Measurements from ENCODE around the gene KRT9. TPM values are rescaled to one million over a fixed set of nuclear protein-coding genes. Genes with fewer than 3 reads are reported as not detected.
"Not testable (repeated sequence)": the region's sequence is repeated elsewhere in the genome, so short reads cannot be mapped to it uniquely, and the experiment has no call there.

The KRT9 gene
- total RNA-seq, 6 experiments from 2014 or later: not detected

- DNase-seq: no peak
- Histone ChIP-seq H3K27ac (no peak overlapping the region), H3K27me3 (no peaks in the 10 kb centered on the region), H3K9me3 (no peaks in the 10 kb centered on the region), H3K36me3 (no peaks in the 10 kb centered on the region), H3K4me3 (no peak overlapping the region), H3K4me1 (no peaks in the 10 kb centered on the region)
- WGBS (ENCODE audit: insufficient coverage, low coverage, low lambda C conversion rate, missing lambda C conversion rate): 67% methylated on average over 1 of the region's 2 CpGs
- TF ChIP-seq CTCF (IDR thresholded peaks at IDR 0.05) (no peak), POLR2A (IDR thresholded peaks at IDR 0.05) (no peak)
- intact Hi-C loops (cut with DNase I): no loop called here
- ATAC-seq: no peak
These were observed 8.4 kb upstream of the KRT9 start for GRCh38 chr17:41580244-41580575.

- no peaks in the 10 kb centered on the region for H3K9me3 ChIP-seq
- H3K27me3 ChIP-seq: no peaks in the 10 kb centered on the region
- intact Hi-C loops (cut with DNase I): no loop called here
- H3K4me1 ChIP-seq: no peaks in the 10 kb centered on the region
- H3K4me3 ChIP-seq: no peak overlapping the region
- H3K36me3 ChIP-seq: no peaks in the 10 kb centered on the region
- DNase-seq (peak in 2 of 3 donors; percentile 38 to 64), ATAC-seq (peak; percentile 76 to 92 (median 86))
- no peak overlapping the region for H3K27ac ChIP-seq
- 26% methylated on average over 13 of the region's 18 CpGs for WGBS (ENCODE audit: insufficient coverage, low coverage, low lambda C conversion rate, missing lambda C conversion rate)
- TF ChIP-seq POLR2A (IDR thresholded peaks at IDR 0.05) (no peak), CTCF (IDR thresholded peaks at IDR 0.05) (peak; percentile 47 to 62 (median 48))
These were observed 7.8 kb upstream of the KRT9 start for GRCh38 chr17:41579484-41580243.

GRCh38 chr17:41578971-41579370, 7.1 kb upstream of the KRT9 start:
- DNase-seq (no peak), ATAC-seq (no peak)
- Histone ChIP-seq H3K4me1 (no peaks in the 10 kb centered on the region), H3K36me3 (no peaks in the 10 kb centered on the region), H3K4me3 (no peak overlapping the region), H3K9me3 (no peaks in the 10 kb centered on the region), H3K27ac (no peak overlapping the region), H3K27me3 (no peaks in the 10 kb centered on the region)
- no peak for TF ChIP-seq POLR2A (IDR thresholded peaks at IDR 0.05)
- no peak for TF ChIP-seq CTCF (IDR thresholded peaks at IDR 0.05)
- WGBS (ENCODE audit: insufficient coverage, low coverage, low lambda C conversion rate, missing lambda C conversion rate): 39% methylated on average over 3 of the region's 5 CpGs
- intact Hi-C loops (cut with DNase I): no loop called here

GRCh38 chr17:41578538-41578937, 6.7 kb upstream of the KRT9 start:
- H3K27me3 ChIP-seq: no peaks in the 10 kb centered on the region
- no peaks in the 10 kb centered on the region for H3K4me1 ChIP-seq
- no peaks in the 10 kb centered on the region for H3K36me3 ChIP-seq
- no peak overlapping the region for H3K27ac ChIP-seq
- TF ChIP-seq CTCF (IDR thresholded peaks at IDR 0.05) (no peak), POLR2A (IDR thresholded peaks at IDR 0.05) (no peak)
- H3K4me3 ChIP-seq: no peak overlapping the region
- WGBS (ENCODE audit: insufficient coverage, low coverage, low lambda C conversion rate, missing lambda C conversion rate): 60% methylated on average over 1 of the region's 1 CpG
- DNase-seq (no peak), ATAC-seq (no peak)
- H3K9me3 ChIP-seq: no peaks in the 10 kb centered on the region
- intact Hi-C loops (cut with DNase I): no loop called here

- H3K27ac ChIP-seq; intact Hi-C loops (cut with DNase I); DNase-seq; H3K36me3 ChIP-seq; H3K9me3 ChIP-seq; ATAC-seq; H3K27me3 ChIP-seq; H3K4me3 ChIP-seq; H3K4me1 ChIP-seq: not testable (repeated sequence)
- no CpG with 5 or more reads among the region's 4 CpGs for WGBS (ENCODE audit: insufficient coverage, low coverage, low lambda C conversion rate, missing lambda C conversion rate)
These were observed 4.9 kb upstream of the KRT9 start for GRCh38 chr17:41576740-41577139.

Measured in right lobe of liver (tissue), 6 donors.